ENCODE results near the gene TNK2.

DNA sequence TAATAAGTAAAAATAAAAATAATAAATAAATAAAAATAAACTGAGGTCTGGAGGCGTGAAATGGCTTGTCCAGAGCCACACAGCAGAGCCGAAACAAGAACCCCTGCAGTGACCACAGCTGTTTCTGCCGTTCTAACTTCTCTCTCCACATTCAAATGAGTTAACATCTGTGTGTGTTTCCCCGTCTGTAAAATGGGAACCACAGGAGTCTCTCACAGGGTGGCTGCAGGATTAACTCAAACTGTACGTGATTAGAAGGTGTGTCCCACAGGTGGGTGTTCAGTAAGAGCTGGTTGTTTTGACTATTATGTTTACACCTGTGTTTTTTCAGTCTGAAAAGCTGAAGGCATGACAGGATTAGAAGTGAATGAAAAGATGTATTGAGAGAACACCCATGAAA is 69.6 kb downstream of the TNK2 start:
- TF ChIP-seq CTCF (IDR thresholded peaks at IDR 0.05) = no peak
- TF ChIP-seq EZH2 (IDR thresholded peaks at IDR 0.05; ENCODE audit: borderline replicate concordance, insufficient read depth, low read depth, low read length, poor library complexity, severe bottlenecking) = no peak
